Retina (tissue), 1 donor: ENCODE data around the gene UBASH3B.
"Not testable (repeated sequence)": the region's sequence is repeated elsewhere in the genome, so short reads cannot be mapped to it uniquely, and the experiment has no call there.

Experiments used
- DNase-seq: peaks from one replicate; pipeline ENCODE4 v3.0.0-alpha.2; 2016

Gene UBASH3B, protein sequence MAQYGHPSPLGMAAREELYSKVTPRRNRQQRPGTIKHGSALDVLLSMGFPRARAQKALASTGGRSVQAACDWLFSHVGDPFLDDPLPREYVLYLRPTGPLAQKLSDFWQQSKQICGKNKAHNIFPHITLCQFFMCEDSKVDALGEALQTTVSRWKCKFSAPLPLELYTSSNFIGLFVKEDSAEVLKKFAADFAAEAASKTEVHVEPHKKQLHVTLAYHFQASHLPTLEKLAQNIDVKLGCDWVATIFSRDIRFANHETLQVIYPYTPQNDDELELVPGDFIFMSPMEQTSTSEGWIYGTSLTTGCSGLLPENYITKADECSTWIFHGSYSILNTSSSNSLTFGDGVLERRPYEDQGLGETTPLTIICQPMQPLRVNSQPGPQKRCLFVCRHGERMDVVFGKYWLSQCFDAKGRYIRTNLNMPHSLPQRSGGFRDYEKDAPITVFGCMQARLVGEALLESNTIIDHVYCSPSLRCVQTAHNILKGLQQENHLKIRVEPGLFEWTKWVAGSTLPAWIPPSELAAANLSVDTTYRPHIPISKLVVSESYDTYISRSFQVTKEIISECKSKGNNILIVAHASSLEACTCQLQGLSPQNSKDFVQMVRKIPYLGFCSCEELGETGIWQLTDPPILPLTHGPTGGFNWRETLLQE

DNA sequence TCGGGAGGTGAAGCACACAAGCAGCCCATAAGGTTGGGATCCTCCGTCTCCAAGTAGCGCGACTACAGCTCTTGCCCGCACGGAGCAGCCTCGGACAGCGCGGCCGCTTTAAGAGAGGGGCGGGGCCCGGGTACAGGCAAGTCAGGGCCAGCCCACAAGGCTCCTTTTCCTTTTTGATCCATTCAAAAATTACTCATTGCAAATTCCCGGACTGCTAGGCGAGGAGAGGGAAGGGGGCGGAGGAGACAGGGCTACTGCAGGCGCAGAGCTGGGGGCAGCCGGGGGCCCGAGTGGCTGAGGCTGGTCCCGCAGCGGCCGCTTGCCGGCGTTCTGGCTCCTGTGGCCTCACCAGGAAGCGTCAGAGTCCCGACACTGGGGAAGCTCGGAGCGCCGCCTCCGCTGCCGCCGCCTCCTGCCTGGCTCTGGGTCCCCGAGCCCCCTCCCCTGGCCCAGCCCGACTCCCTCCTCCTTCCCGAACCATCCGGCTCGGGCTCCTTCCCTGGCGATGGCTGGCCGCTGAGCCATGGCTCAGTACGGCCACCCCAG is at the start of gene UBASH3B:
Gene UBASH3B, plus strand, starts transcription at position 196 of the 546 bp plus-strand sequence. Its CDS starts 328 bp downstream, at position 524.
- peak; percentile 95 for DNase-seq

DNA sequence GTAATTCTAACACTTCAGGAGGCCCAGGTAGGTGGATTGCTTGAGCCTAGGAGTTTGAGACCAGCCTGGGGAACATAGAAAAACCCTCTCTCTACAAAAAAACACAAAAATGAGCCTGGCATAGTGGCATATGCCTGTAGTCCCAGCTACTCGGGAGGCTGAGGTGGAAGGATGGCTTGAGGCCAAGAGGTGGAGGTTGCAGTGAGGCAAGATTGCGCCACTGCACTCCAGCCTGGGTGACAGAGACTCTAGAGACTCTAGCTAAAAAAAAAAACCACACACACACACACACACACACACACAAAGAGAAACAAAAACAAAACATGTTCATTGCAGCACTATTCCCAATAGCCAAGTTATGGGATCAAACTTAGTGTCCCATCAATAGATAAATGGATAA is 48.4 kb upstream of the UBASH3B start:
- DNase-seq, result not testable (repeated sequence)

DNA sequence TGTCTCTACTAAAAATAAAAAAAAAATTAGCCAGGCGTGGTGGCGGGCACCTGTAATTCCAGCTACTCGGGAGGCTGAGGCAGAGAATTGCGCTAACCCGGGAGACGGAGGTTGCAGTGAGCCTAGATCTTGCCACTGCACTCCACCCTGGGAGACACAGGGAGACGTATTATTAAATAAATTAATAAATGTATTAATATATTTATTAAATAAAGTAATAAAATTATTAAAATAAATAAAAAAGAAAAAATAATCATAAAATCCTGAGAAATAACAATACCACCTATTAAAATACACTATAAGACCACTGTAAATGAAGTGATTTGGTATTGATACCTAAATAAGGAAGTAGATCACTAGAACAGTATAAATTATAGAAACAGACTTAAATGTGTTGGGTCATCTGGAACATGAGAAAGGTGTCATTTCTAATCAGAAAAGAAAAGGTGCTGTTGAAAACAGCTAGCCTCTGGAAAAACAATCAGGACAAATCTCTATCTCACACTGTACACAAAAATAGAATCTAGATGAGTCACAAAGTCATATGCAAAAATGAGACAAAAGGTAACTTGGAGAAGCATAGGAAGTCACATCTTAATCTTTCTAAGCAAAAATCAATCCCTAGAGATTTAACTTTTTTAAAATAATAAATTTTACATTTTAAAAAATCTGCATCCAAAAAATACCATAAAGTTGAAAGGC is 43.2 kb upstream of the UBASH3B start:
- no peak for DNase-seq

DNA sequence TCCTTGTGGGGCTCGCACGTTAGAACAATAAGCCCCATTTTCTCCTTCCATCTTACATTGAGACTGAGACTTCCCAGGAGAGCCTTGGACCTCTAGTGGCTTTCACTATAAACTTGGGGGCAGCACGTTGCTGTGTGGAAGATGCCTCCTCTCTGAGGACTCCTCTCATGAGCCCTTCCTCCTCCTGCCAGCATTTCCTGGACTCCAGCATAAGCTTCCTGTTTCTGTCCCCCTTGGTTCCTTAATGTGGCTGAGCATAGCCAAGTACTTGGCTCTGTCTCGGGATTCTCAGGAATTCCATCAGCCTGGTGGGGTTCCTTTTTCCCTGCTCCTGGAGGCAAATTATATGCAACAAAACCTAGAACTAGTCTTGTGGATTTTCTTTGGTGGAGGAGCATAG is 38.8 kb upstream of the UBASH3B start:
- DNase-seq, result no peak

DNA sequence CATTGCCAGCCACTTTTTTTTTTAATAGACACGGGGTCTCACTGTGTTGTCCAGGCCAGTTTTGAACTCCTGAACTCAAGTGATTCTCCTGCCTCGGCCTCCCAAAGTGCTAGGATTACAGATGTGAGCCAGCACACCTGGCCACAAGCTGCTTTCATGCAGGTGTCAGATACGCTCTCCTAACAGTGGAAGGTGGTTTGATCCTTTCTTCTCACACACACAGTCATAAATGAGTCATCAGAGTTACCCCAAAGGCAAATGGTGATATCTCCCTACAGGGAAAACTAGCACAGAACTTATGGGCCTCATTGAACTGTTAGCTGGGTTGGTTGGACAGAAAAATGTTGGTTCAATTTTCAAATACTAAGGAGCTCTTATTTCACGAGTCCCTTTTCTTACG is 38.2 kb upstream of the UBASH3B start:
- no peak for DNase-seq

DNA sequence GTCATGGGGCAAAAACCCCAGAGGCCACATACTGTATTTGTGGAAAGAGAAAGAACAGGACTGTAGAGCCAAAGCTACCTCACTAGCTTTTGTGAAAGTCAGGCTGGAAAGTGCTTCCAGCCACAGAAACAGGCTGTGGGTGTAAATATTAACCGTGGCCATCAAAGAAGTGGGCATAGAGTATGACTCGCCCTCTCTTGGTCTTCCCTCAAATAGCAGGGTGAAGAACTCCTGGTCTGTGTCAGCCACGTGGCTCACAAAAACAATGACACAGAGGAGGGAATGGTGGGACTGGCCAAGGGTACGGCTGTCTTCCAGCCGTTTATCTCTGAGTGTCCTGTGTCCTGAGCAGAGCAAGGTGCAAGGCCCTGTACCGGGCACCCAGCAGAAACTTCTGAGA is 37.6 kb upstream of the UBASH3B start:
- no peak for DNase-seq

DNA sequence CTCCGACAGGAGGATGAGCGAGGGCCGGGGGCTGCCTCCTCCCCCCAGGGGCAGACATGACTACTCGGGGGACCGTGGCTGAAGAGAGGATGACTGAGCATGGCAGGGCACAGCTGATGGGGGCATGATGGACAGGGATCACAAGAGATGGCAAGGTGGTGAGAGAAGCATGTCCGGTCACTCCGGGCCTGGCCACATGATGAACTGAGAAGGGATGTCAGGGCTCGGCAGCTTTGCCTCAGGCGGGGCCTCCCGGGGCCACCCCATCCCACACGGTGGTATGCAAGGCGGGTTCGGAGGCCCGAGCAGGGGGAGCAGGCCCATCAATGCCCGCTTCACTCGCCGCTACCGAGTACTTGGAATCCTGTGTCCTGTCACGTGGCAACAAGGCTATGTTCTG is 36.6 kb upstream of the UBASH3B start:
- DNase-seq, result no peak

DNA sequence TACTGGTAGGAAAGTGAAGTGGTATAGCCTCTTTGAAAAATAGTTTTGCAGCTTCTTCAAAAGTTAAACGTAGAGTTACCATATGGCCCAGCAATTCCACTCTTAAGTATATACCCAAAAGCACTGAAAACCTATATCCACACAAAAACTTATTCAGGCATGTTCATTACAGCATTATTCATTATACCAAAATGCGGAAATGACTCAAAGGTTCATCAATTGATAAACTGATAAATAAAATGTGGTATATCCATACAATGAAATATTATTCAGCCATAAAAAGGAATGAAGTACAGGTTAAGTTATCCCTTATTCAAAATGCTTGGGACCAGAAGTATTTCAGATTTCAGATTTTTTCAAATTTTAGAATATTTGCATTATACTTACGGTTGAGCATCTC is 35.8 kb upstream of the UBASH3B start:
- DNase-seq, result no peak

DNA sequence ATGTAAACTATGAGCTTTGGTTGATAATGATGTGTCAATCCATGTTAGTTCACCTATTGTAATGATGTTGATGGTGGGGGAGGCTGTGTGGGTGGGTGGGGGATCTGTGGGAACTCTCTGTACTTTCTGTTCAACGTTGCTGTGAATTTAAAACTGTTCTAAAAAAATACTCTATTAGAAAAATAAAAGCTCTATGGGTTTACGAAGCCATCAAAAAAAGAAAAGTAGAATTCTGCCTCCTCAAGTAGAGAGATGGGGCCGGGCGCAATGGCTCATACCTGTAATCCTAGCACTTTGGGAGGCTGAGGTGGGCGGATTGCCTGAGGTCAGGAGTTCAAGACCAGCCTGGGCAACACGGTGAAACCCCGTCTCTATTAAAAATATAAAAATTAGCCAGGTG is 30.0 kb upstream of the UBASH3B start:
- not testable (repeated sequence) for DNase-seq

DNA sequence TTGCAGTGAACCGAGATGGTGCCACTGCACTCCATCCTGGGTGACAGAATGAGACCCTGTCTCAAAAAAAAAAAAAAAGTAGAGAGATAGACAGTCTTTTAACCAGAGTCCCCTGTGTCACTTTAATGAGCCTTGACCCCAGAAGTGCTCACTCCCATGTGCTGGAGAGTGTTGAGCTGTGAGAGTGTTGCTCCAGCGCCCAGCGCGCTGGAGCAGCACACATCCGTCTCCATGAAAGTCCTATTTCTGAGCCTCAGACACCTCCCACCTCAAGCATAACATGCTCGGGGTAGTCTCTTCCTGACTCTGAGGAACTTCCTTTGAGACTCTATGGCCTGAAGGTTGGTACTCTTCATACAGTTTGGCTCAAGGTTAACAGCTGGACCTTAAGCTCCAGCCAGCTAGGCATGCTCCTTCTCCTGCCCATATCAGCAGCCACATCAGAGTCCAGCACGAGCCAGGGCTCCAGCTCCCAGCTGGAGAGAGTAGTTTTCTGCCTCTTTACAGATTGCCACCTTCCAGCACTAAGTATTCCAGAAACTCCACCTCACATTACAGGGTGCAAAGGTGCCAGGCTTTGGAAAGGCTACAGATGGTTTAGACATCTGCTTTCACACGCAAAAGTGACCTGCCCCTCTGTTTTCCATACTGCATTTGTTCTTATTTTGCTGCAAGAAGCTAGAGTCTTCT is 29.4 kb upstream of the UBASH3B start:
- DNase-seq, result no peak

DNA sequence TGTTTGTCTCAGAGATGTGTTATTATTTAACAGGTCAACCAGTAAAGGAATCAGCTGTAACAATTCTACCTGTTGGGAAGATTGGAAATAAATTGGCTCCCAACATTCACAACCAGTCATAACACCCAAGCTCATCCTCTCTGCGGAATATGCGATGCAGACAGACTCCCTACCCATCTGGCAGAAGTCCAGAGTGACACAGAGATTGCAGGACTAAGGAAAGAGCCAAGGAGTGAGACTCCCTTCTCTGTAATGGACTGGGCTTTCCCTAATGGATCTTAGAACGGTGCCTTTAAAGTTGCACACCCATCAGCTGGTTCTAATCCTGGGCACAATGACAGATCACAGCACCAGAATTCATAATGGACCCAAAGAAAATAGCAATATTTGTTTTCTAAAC is 27.8 kb upstream of the UBASH3B start:
- no peak for DNase-seq

DNA sequence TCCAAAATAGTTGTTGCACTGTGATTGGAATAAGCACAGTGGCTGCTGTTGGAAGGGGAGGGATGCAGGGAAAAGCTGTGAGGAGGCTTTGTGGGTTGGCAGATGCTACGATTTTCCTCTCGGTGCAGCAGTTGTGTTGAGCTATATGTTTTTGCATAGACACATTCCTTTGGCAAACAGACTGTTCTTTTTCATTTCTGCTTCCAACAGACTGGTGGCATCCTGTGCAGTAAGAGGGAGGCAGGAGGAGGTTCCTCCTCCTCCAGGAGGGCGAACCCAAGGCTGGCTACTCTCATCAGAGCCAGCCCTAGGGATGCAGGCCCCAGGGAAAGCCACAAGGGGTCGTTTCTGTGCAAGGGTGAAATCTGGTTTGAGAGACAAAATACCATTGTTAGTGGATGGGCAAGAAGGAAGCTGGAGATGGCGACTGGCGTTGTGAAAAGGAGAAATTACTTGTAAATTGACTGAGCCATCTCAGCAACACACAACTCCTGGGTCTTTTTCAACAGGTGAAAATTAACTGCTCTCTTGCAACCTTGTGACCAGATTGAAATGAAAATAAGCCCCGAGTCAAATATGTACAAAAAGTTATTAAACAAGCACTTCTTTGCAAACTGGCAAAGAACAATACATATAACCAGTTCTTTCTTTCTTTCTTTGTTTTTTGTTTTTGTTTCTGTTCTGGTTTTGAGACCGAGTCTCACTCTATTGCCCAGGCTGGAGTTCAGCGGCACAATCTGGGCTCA is 26.5 kb upstream of the UBASH3B start:
- DNase-seq, result peak; percentile 61

DNA sequence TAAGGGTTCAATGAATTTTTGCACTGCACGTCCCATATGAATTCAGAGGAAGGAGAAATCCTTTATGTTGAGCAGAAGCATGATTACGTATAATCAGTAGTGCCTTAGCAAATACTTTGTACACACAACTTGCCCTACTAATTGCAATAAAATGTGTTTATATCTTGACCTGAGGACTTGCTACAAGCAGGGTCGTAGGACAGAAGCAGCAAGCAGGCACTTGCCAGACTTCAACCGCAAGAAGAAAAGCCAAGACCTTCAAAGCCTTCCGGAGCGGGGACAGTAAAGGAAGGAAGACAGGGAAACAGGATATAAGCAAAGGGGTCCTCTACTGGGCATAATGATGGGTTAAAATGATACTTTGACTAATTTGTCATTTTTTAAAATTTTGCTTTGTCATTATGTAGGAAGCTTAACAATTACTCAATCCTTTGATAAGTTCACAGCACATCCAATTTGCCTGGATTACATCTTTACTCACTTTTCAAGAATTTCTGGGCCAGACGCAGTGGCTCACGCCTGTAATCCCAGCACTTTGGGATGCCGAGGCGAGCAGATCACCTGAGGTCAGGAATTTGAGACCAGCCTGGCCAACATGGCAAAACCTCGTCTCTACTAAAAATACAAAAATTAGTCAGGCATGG is 23.2 kb upstream of the UBASH3B start:
- DNase-seq, result no peak

DNA sequence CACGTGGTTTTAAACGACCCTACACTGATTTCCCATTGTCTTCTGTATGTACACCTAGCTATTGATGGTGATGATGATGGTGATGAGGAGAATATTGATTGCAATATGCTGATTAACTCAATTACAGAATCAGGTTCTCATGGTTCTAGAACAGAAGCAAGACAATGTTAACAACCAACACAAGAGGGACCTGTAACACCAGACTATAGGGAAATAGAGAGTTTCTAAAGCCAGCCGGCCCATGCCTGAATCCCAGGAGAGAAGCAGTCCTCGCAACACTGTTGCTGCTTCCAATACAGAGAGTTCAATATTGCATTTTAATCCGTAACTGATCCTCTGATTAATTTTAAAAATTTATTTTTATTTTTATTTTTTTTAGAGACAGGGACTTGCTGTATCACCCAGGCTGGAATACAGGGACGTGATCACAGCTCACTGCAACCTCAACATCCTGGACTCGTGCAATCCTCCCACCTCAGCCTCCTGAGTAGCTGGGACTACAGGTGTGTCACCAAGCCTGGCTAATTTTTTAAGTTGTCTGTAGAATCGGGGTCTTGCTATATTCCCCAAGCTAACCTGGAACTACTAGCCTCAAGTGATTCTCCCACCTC is 22.2 kb upstream of the UBASH3B start:
- DNase-seq, result peak; percentile 29

DNA sequence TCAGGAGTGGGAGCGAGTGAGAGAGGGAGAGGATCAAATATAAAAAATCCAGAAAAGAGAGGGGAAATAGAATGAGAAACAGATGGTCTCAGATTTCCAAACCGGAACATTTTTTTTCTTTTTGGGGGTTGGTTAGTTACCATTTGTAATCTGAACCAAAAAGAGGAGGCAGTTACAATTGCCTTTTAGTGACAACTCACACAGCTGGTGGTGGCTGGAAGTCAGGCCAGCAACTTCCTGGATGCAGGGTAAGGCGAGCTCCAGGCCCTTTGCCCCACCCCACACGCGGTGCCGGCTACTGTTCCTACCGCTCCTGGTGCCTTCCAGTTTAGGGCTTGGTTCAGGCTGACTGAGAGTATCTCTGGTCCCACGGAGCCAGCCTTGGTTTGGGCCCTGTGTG is 21.0 kb upstream of the UBASH3B start:
- no peak for DNase-seq

DNA sequence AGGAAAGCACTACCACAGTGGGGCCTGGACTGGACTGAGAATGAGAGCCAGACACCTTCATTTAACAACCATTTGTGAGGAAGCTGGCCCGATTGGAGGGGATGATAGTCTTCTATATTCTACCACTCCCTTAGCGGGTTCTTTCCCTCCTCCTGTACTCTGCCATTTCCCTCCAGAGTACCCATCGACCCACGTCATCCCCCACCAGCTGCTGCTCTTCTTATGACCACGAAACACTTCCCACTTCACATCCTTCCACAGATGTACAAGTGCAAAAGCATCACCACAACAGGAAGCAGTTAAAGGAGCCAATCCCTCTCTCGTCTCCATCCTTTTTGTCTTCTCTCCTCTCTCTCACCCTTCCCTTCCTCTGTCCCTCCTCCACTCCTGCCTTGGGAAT is 18.0 kb upstream of the UBASH3B start:
- no peak for DNase-seq

DNA sequence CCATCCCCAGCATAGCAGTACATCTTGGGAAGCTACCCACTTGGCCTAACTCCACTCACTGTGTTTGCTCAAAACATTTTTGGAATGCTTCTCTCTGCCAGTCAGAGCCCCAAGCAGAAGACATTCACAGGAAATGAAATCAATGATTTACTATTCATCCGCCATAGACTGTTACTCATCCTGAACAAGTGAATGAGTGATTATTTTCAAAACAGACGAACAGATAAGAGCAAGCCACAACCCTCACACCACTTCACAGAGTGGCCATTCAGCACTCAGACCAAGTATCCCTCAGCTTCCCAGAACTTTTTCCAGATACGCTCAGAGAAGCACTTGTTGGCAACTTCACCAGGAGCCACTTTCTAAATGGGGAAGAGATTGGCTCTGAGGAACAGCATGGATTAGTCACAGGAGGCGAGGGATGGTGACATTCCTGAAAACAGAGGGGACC is 13.0 kb upstream of the UBASH3B start:
- no peak for DNase-seq

DNA sequence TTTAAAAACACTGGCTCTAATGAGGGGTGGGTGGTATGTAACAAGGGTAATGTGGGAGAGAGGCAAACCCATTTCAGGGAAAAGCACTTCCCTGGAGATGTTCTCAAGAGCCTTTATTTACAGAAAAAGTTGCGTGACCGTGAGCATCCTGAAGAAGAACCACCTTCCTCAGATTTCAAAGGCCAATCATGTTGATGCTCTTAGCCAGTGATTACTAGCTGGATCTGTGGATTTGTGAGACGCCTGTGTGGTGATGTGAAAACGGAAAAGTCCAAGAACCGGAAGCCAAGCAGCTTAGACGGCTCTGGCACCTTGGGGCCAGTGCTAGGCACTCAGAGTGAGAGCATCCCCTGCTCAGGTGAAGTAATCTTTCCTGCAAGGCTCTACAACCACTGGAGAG is 12.6 kb upstream of the UBASH3B start:
- DNase-seq, result no peak

DNA sequence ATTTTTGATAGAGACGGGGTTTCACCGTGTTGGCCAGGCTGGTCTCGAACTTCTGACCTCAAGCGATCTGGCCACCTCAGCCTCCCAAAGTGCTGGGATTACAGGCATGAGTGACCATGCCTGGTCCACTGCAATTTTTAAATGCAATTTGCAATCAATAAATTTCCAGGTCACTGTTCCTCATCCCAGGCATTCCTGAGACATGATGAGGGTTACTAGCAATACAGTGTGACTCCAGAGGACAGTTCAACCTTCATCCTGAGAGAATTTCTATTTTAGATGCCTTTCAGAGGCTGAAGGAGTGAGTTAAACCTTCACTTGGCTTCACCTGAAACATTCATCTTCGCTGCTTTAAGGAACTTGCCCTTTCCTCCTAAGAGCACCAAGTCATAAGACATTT is 9.7 kb upstream of the UBASH3B start:
- no peak for DNase-seq

DNA sequence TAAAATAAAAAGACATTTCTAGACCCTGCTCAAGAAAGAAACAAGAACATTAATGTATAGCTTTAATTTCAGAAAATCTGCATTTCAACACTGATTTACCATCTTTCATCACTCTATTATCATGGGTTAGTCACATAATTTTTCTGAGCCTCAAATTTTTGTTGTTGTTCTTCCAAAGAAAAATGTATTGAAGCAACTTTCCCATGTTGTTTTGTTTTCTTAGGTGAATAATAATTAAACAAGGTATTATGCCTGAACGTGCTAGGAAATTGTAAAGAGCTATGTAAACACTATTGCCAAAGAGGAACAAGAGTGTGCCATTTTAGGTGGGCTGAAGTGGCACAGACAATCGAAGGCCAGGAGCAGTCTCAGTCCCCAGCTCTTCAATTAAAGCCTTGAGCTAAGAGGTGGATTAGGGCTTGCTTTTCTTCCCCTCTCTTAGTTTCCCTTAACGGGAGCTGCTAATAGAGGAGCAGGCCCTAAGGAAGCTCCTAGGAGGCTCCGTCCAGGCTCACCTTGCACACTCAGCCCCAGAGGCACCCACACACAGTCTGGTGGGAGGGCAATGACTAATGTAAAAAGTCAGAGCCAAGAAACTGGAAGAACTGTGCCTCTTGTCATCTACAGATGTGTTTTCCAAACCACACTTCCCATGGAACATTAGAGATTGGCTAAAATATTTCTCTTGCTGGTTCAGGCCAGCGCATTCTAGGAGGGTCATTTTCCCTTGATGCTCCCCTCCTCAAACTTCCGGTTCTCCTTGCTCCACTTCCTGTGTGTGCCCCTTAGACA is 8.8 kb upstream of the UBASH3B start:
- no peak for DNase-seq
